CD4-positive, alpha-beta T cell (primary cell): Measurements from ENCODE around the gene GJB5. TPM values are rescaled to one million over a fixed set of nuclear protein-coding genes. Genes with fewer than 3 reads are reported as not detected.

Experiments
- ATAC-seq: fragments of 200-7000 bp; cut with Tn5 transposase; one replicate; pipeline ENCODE4 v1.10.0; 2022; ENCODE audit warnings: mild to moderate bottlenecking; ENCODE audit not compliant: poor library complexity
- CTCF ChIA-PET: fragments of 350-600 bp; sonication (Branson Sonifier 250); formaldehyde crosslinking; loops from one replicate; lab custom pipeline; 2021; ENCODE audit warnings: antibody characterized with exemption, inconsistent platforms; lab: Charles Lee
- POLR2A ChIA-PET: fragments of 350-600 bp; sonication (Branson Sonifier 250); formaldehyde crosslinking; loops from one replicate; lab custom pipeline; 2021; ENCODE audit warnings: antibody characterized with exemption, inconsistent platforms; lab: Charles Lee
- DNase-seq, 14 experiments: peaks; one replicate each; pipeline ENCODE4 v3.0.0-alpha.2; 2013 to 2020; ENCODE audit warnings: mixed read lengths in 2 of 14
- H3K27ac ChIP-seq, 2 donors: one replicate each; pipeline versions ENCODE4 v1.5.1 to v1.7.0; 2013; ENCODE audit warnings: low read length in 2 of 2, low read depth in 1 of 2, mild to moderate bottlenecking in 1 of 2
- H3K27me3 ChIP-seq, 2 experiments: 1 replicate in 1 of 2; 2 replicates in 1 of 2; pipeline versions ENCODE4 v1.6.1 to v1.7.0; 2013; ENCODE audit warnings: low read length in 2 of 2, control low read depth in 1 of 2, mild to moderate bottlenecking in 1 of 2, moderate library complexity in 1 of 2; ENCODE audit not compliant: insufficient read depth in 2 of 2, control insufficient read depth in 1 of 2
- H3K36me3 ChIP-seq: one replicate; pipeline ENCODE4 v1.6.1; 2013; ENCODE audit warnings: low read length, control low read depth; ENCODE audit not compliant: insufficient read depth
- H3K4me1 ChIP-seq: one replicate; pipeline ENCODE4 v1.6.1; 2013; ENCODE audit warnings: low read length, control low read depth; ENCODE audit not compliant: insufficient read depth
- H3K4me3 ChIP-seq: one replicate; pipeline ENCODE4 v1.5.1; 2013; ENCODE audit warnings: mild to moderate bottlenecking, low read length, moderate library complexity
- H3K9me3 ChIP-seq, 2 experiments: 1 replicate in 1 of 2; 2 replicates in 1 of 2; pipeline versions ENCODE4 v1.6.1 to v1.7.0; 2013; ENCODE audit warnings: low read length in 2 of 2, mild to moderate bottlenecking in 2 of 2, control low read depth in 1 of 2, moderate library complexity in 1 of 2; ENCODE audit not compliant: control insufficient read depth in 1 of 2, insufficient read depth in 1 of 2
- H3K27ac Mint-ChIP-seq: one replicate; pipeline ENCODE4 v1.8.0; 2020; ENCODE audit warnings: mixed read lengths
- H3K27me3 Mint-ChIP-seq: one replicate; pipeline ENCODE4 v1.8.0; 2021; ENCODE audit warnings: mixed read lengths
- H3K36me3 Mint-ChIP-seq: one replicate; pipeline ENCODE4 v1.8.0; 2021; ENCODE audit warnings: low read depth, mixed read lengths
- H3K4me1 Mint-ChIP-seq: one replicate; pipeline ENCODE4 v1.8.0; 2021; ENCODE audit warnings: low read depth, mixed read lengths
- H3K4me3 Mint-ChIP-seq: one replicate; pipeline ENCODE4 v1.8.0; 2020; ENCODE audit warnings: mild to moderate bottlenecking, mixed read lengths
- H3K9me3 Mint-ChIP-seq: one replicate; pipeline ENCODE4 v1.8.0; 2020; ENCODE audit warnings: mixed read lengths
- CTCF ChIP-seq: fragments of 200-600 bp; IDR thresholded peaks from one replicate; pipeline ENCODE4 v1.8.0; 2022; ENCODE audit warnings: antibody characterized with exemption, mild to moderate bottlenecking
- intact Hi-C, 2 experiments: fragments of 100-400 bp; cut with DNase I in 1 of 2; cut with micrococcal nuclease in 1 of 2; formaldehyde crosslinking; loops; one replicate each; pipeline versions ENCODE4 v1.15.1 to v1.9.0; 2023 to 2025; cut with DNase I, micrococcal nuclease
- total RNA-seq, 174 experiments: library from RNA in 2 of 174; stranded (reverse) in 2 of 174; gene quantifications; one replicate each; pipeline ENCODE4 v1.2.3 and lab custom pipeline; 2021 to 2026

GJB5 gene
- total RNA-seq, 2 experiments from 2014 or later: not detected

GRCh38 chr1:34743775-34744174, 11.1 kb upstream of the GJB5 start:
- ATAC-seq (no peak), DNase-seq (no peak)
- H3K4me1 ChIP-seq: peaks cover 7% of the 10 kb centered on the region
- Mint-ChIP-seq H3K4me1 (no peaks in the 10 kb centered on the region), H3K9me3 (no peaks in the 10 kb centered on the region), H3K27ac (no peak overlapping the region), H3K4me3 (no peak overlapping the region), H3K27me3 (peaks cover 4% of the 10 kb centered on the region), H3K36me3 (no peaks in the 10 kb centered on the region)
- no peaks in the 10 kb centered on the region for H3K36me3 ChIP-seq
- intact Hi-C loops: loop anchor here in 1 of 2 experiments (2.0 kb wide), 1 partner anchor 1111 kb away; no protein-coding TSS in a partner anchor
- POLR2A ChIA-PET: no interaction called here
- no peak overlapping the region for H3K4me3 ChIP-seq
- H3K27me3 ChIP-seq: no peaks in the 10 kb centered on the region
- H3K27ac ChIP-seq: no peak overlapping the region
- TF ChIP-seq CTCF: no peak
- no peaks in the 10 kb centered on the region for H3K9me3 ChIP-seq
- CTCF ChIA-PET: interaction anchor here (1.1 kb wide), 1 partner anchor 108 kb away, joined by 4 read pairs; no protein-coding TSS in a partner anchor

- Histone ChIP-seq H3K27ac (no peak overlapping the region), H3K36me3 (no peaks in the 10 kb centered on the region), H3K4me3 (no peak overlapping the region), H3K9me3 (no peaks in the 10 kb centered on the region), H3K4me1 (peaks cover 7% of the 10 kb centered on the region), H3K27me3 (no peaks in the 10 kb centered on the region)
- H3K4me1 Mint-ChIP-seq: no peaks in the 10 kb centered on the region
- CTCF ChIA-PET: no interaction called here
- no peak for TF ChIP-seq CTCF
- peaks cover 4% of the 10 kb centered on the region for H3K27me3 Mint-ChIP-seq
- H3K27ac Mint-ChIP-seq: no peak overlapping the region
- no peak for DNase-seq
- POLR2A ChIA-PET: no interaction called here
- no peak for ATAC-seq
- H3K4me3 Mint-ChIP-seq: no peak overlapping the region
- no peaks in the 10 kb centered on the region for H3K36me3 Mint-ChIP-seq
- no peaks in the 10 kb centered on the region for H3K9me3 Mint-ChIP-seq
- intact Hi-C loops: no loop called here
Measured at GRCh38 chr1:34744851-34745250, 10.0 kb upstream of the GJB5 start.

GRCh38 chr1:34745666-34746065, 9.2 kb upstream of the GJB5 start:
- Histone ChIP-seq H3K9me3 (no peaks in the 10 kb centered on the region), H3K27ac (no peak overlapping the region), H3K4me3 (no peak overlapping the region), H3K36me3 (no peaks in the 10 kb centered on the region), H3K4me1 (peaks cover 7% of the 10 kb centered on the region), H3K27me3 (no peaks in the 10 kb centered on the region)
- POLR2A ChIA-PET: no interaction called here
- Mint-ChIP-seq H3K27ac (no peak overlapping the region), H3K36me3 (no peaks in the 10 kb centered on the region), H3K27me3 (peaks cover 4% of the 10 kb centered on the region), H3K4me1 (no peaks in the 10 kb centered on the region), H3K9me3 (no peaks in the 10 kb centered on the region), H3K4me3 (no peak overlapping the region)
- no peak for TF ChIP-seq CTCF
- ATAC-seq: no peak
- CTCF ChIA-PET: no interaction called here
- intact Hi-C loops: no loop called here
- no peak for DNase-seq
